ENCODE data around the gene HDAC11.

DNA sequence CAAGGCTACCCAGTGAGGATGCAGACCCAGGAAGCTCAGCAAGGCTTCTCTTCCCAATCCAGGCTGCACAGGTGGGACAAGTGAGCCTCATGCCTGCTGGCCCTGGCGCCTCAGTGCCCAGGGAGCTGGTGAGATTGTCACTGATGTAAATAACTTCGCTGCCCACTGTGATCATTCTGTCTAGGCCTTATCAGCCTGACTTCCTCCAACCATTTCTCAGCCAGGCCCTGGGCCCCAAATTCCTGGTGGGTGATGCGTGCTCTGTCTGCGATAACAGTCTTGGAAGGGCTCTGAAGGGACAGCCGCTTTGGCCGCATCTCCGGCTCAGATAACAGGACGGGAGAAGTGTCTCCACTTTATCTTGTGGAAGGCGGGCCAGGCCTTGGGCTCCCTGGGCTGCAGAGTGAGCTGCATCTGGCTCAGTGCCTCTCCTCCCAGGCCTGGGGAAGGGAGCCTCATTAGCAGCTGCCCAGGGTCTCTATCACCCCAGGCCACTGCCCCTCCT, 66.6 kb downstream of the HDAC11 start:
- TF ChIP-seq FOS (IDR thresholded peaks at IDR 0.05; ENCODE audit: borderline replicate concordance, extremely low read depth, insufficient read length) (no peak), SRF (IDR thresholded peaks at IDR 0.05; ENCODE audit: low read depth in 2 of 2, low read length in 2 of 2) (no peak), ZNF24 (IDR thresholded peaks at IDR 0.05) (no peak), CEBPB (IDR thresholded peaks at IDR 0.05; ENCODE audit: borderline replicate concordance in 1 of 2, low read depth in 2 of 2, low read length in 2 of 2) (no peak), YY1 (IDR thresholded peaks at IDR 0.05; ENCODE audit: low read depth, low read length) (no peak), CTCF (IDR thresholded peaks at IDR 0.05 in 2 of 3, conservative IDR thresholded peaks at IDR 0.05 in 1 of 3; ENCODE audit: control insufficient read depth in 2 of 3, extremely low read depth in 1 of 3, insufficient read depth in 1 of 3, low read depth in 3 of 3, low read length in 3 of 3) (no peak), GABPA (IDR thresholded peaks at IDR 0.05; ENCODE audit: low read depth) (no peak), POLR2A (IDR thresholded peaks at IDR 0.05; ENCODE audit: low read depth, low read length) (no peak), CHD1 (IDR thresholded peaks at IDR 0.05; ENCODE audit: low read depth, low read length) (no peak), FOXK2 (IDR thresholded peaks at IDR 0.05) (no peak)
- TF ChIP-seq, protein P1, sequence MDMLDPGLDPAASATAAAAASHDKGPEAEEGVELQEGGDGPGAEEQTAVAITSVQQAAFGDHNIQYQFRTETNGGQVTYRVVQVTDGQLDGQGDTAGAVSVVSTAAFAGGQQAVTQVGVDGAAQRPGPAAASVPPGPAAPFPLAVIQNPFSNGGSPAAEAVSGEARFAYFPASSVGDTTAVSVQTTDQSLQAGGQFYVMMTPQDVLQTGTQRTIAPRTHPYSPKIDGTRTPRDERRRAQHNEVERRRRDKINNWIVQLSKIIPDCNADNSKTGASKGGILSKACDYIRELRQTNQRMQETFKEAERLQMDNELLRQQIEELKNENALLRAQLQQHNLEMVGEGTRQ (IDR thresholded peaks at IDR 0.05; ENCODE audit: borderline replicate concordance, low read depth, low read length), result no peak
